PFSK-1 (cell line): ENCODE data around the gene IFNW1.

Experiments used
- FOXP2 ChIP-seq: optimal IDR thresholded peaks from 2 replicates; pipeline ENCODE3; 2011; ENCODE audit warnings: borderline replicate concordance, control low read depth, inconsistent platforms; ENCODE audit not compliant: insufficient read depth; ENCODE audit errors: extremely low read length, extremely low read depth
- POLR2AphosphoS5 ChIP-seq: IDR thresholded peaks from 2 replicates; pipeline ENCODE4 v1.6.1; 2012; ENCODE audit warnings: low read depth, mild to moderate bottlenecking, control low read depth, low read length, moderate library complexity
- SIN3A ChIP-seq: IDR thresholded peaks from 2 replicates; pipeline ENCODE4 v1.6.1; 2012; ENCODE audit warnings: mild to moderate bottlenecking, low read length, moderate library complexity, borderline replicate concordance; ENCODE audit not compliant: insufficient read depth
- TAF1 ChIP-seq: IDR thresholded peaks from 2 replicates; pipeline ENCODE4 v1.6.1; 2012; ENCODE audit warnings: low read length, control low read depth, borderline replicate concordance; ENCODE audit not compliant: insufficient read depth
- TF ChIP-seq, protein P1 (sequence below), 2 experiments: IDR thresholded peaks; 2 replicates each; pipeline versions ENCODE4 v1.6.1 to v1.8.0; 2011 to 2012; ENCODE audit warnings: low read depth in 2 of 2, low read length in 2 of 2, control low read depth in 1 of 2, inconsistent platforms in 1 of 2, mild to moderate bottlenecking in 1 of 2, moderate library complexity in 1 of 2; ENCODE audit not compliant: insufficient read depth in 1 of 2

DNA sequence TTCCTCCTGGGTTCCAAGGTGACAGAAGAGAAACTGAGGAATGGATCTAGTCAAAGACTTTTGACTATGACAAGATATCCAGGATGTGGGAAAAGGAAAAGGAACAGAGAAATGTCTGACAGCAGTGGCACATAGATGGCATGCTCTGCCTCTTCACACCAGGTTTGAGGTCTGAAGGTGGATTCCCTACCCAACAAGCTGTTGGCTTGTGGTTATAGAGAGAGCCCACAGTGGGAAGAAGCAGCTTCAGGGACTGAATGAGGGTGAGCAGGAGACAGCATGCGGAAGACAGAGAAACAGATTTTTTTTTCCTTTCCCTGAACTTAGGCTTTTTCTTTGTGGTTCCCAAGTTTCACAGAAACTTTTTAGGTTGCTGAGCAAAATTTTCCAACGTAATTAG, 20.6 kb downstream of the IFNW1 start:
- TF ChIP-seq TAF1 = no peak
- TF ChIP-seq POLR2AphosphoS5 = no peak
- TF ChIP-seq, protein P1, sequence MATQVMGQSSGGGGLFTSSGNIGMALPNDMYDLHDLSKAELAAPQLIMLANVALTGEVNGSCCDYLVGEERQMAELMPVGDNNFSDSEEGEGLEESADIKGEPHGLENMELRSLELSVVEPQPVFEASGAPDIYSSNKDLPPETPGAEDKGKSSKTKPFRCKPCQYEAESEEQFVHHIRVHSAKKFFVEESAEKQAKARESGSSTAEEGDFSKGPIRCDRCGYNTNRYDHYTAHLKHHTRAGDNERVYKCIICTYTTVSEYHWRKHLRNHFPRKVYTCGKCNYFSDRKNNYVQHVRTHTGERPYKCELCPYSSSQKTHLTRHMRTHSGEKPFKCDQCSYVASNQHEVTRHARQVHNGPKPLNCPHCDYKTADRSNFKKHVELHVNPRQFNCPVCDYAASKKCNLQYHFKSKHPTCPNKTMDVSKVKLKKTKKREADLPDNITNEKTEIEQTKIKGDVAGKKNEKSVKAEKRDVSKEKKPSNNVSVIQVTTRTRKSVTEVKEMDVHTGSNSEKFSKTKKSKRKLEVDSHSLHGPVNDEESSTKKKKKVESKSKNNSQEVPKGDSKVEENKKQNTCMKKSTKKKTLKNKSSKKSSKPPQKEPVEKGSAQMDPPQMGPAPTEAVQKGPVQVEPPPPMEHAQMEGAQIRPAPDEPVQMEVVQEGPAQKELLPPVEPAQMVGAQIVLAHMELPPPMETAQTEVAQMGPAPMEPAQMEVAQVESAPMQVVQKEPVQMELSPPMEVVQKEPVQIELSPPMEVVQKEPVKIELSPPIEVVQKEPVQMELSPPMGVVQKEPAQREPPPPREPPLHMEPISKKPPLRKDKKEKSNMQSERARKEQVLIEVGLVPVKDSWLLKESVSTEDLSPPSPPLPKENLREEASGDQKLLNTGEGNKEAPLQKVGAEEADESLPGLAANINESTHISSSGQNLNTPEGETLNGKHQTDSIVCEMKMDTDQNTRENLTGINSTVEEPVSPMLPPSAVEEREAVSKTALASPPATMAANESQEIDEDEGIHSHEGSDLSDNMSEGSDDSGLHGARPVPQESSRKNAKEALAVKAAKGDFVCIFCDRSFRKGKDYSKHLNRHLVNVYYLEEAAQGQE (IDR thresholded peaks at IDR 0.05; ENCODE audit: insufficient read depth in 1 of 2, low read depth in 2 of 2, low read length in 2 of 2) = no peak
- TF ChIP-seq SIN3A = no peak
- no peak for TF ChIP-seq FOXP2
